HUES64 (cell line): ENCODE data around the gene HDLBP.

Experiments used
- H3K27ac ChIP-seq: 2 replicates; pipeline ENCODE4 v1.7.0; 2013; ENCODE audit warnings: low read depth, low read length, inconsistent platforms
- H3K27me3 ChIP-seq: 2 replicates; pipeline ENCODE4 v1.6.1; 2013; ENCODE audit warnings: mild to moderate bottlenecking, low read length; ENCODE audit not compliant: insufficient read depth
- H3K36me3 ChIP-seq: 2 replicates; pipeline ENCODE4 v1.6.1; 2013; ENCODE audit warnings: mild to moderate bottlenecking, low read length; ENCODE audit not compliant: insufficient read depth
- H3K4me1 ChIP-seq: 2 replicates; pipeline ENCODE4 v1.6.1; 2013; ENCODE audit warnings: mild to moderate bottlenecking, low read length, moderate library complexity; ENCODE audit not compliant: insufficient read depth
- H3K4me3 ChIP-seq: 2 replicates; pipeline ENCODE4 v1.5.1; 2013; ENCODE audit warnings: mild to moderate bottlenecking, low read length, moderate library complexity
- H3K9ac ChIP-seq: 2 replicates; pipeline ENCODE4 v1.6.1; 2013; ENCODE audit warnings: mild to moderate bottlenecking, low read depth, low read length
- H3K9me3 ChIP-seq: 2 replicates; pipeline ENCODE4 v1.6.1; 2013; ENCODE audit warnings: low read depth, low read length; ENCODE audit not compliant: insufficient read depth
- WGBS: fragments of 150-250, 120-280 bp; methylation state at CpG from one replicate; pipeline ENCODE4 v1.1.7; 2013; ENCODE audit warnings: missing lambda C conversion rate; 5-methylcytosine and 5-hydroxymethylcytosine counted together

The HDLBP gene

GRCh38 chr2:241241669-241242068 lies 73.8 kb downstream of the HDLBP start:
- WGBS, result 95% methylated on average over 4 of the region's 4 CpGs
- peaks cover 99% of the 10 kb centered on the region for H3K36me3 ChIP-seq

GRCh38 chr2:241240320-241241004 lies 75.0 kb downstream of the HDLBP start:
- Histone ChIP-seq H3K27ac (no peak overlapping the region), H3K27me3 (no peaks in the 10 kb centered on the region), H3K4me3 (no peak overlapping the region), H3K9me3 (no peaks in the 10 kb centered on the region), H3K4me1 (no peaks in the 10 kb centered on the region), H3K9ac (no peak overlapping the region), H3K36me3 (peaks cover 99% of the 10 kb centered on the region)
- 96% methylated on average over 21 of the region's 21 CpGs for WGBS

More at GRCh38 chr2:241241669-241242068, 73.8 kb downstream of the HDLBP start:
- Histone ChIP-seq H3K4me3 (no peak overlapping the region), H3K27me3 (no peaks in the 10 kb centered on the region), H3K27ac (no peak overlapping the region), H3K9ac (no peak overlapping the region), H3K9me3 (no peaks in the 10 kb centered on the region), H3K4me1 (no peaks in the 10 kb centered on the region)

GRCh38 chr2:241239552-241240202 lies 75.8 kb downstream of the HDLBP start:
- H3K27ac ChIP-seq, result no peak overlapping the region
- WGBS, result 95% methylated on average over 28 of the region's 28 CpGs
- H3K36me3 ChIP-seq, result peaks cover 99% of the 10 kb centered on the region

GRCh38 chr2:241238693-241239198 lies 76.7 kb downstream of the HDLBP start:
- no peaks in the 10 kb centered on the region for H3K4me1 ChIP-seq

More at GRCh38 chr2:241239552-241240202, 75.8 kb downstream of the HDLBP start:
- Histone ChIP-seq H3K9ac (no peak overlapping the region), H3K27me3 (no peaks in the 10 kb centered on the region), H3K9me3 (no peaks in the 10 kb centered on the region), H3K4me1 (no peaks in the 10 kb centered on the region), H3K4me3 (no peak overlapping the region)

GRCh38 chr2:241237949-241238371 lies 77.5 kb downstream of the HDLBP start:
- Histone ChIP-seq H3K36me3 (peaks cover 99% of the 10 kb centered on the region), H3K27ac (no peak overlapping the region), H3K27me3 (no peaks in the 10 kb centered on the region), H3K4me3 (no peak overlapping the region), H3K9me3 (no peaks in the 10 kb centered on the region), H3K9ac (no peak overlapping the region), H3K4me1 (no peaks in the 10 kb centered on the region)
- 89% methylated on average over 12 of the region's 12 CpGs for WGBS

More at GRCh38 chr2:241238693-241239198, 76.7 kb downstream of the HDLBP start:
- Histone ChIP-seq H3K4me3 (no peak overlapping the region), H3K36me3 (peaks cover 99% of the 10 kb centered on the region), H3K27me3 (no peaks in the 10 kb centered on the region), H3K27ac (no peak overlapping the region), H3K9ac (no peak overlapping the region), H3K9me3 (no peaks in the 10 kb centered on the region)
- WGBS, result 93% methylated on average over 5 of the region's 5 CpGs

- Histone ChIP-seq H3K9me3 (no peaks in the 10 kb centered on the region), H3K27ac (no peak overlapping the region), H3K9ac (no peak overlapping the region), H3K27me3 (no peaks in the 10 kb centered on the region), H3K4me3 (no peak overlapping the region), H3K36me3 (peaks cover 99% of the 10 kb centered on the region), H3K4me1 (no peaks in the 10 kb centered on the region)
- WGBS, result 94% methylated on average over 4 of the region's 6 CpGs
Observed at GRCh38 chr2:241237047-241237446, 78.4 kb downstream of the HDLBP start.

- Histone ChIP-seq H3K4me1 (no peaks in the 10 kb centered on the region), H3K27ac (no peak overlapping the region), H3K36me3 (peaks cover 98% of the 10 kb centered on the region), H3K9me3 (no peaks in the 10 kb centered on the region), H3K4me3 (no peak overlapping the region), H3K27me3 (no peaks in the 10 kb centered on the region), H3K9ac (no peak overlapping the region)
- 94% methylated on average over 30 of the region's 30 CpGs for WGBS
Observed at GRCh38 chr2:241235859-241236593, 79.4 kb downstream of the HDLBP start.

- no peak overlapping the region for H3K9ac ChIP-seq
- H3K27ac ChIP-seq, result no peak overlapping the region
- no peak overlapping the region for H3K4me3 ChIP-seq
- no peaks in the 10 kb centered on the region for H3K4me1 ChIP-seq
- H3K36me3 ChIP-seq, result peaks cover 97% of the 10 kb centered on the region
- H3K27me3 ChIP-seq, result no peaks in the 10 kb centered on the region
- no peaks in the 10 kb centered on the region for H3K9me3 ChIP-seq
- WGBS, result 95% methylated on average over 26 of the region's 26 CpGs
Observed at GRCh38 chr2:241234962-241235740, 80.3 kb downstream of the HDLBP start.

- H3K36me3 ChIP-seq, result peaks cover 96% of the 10 kb centered on the region
- no peak overlapping the region for H3K27ac ChIP-seq
- 94% methylated on average over 21 of the region's 21 CpGs for WGBS
- no peak overlapping the region for H3K9ac ChIP-seq
- no peak overlapping the region for H3K4me3 ChIP-seq
- no peaks in the 10 kb centered on the region for H3K27me3 ChIP-seq
- H3K4me1 ChIP-seq, result no peaks in the 10 kb centered on the region
- no peaks in the 10 kb centered on the region for H3K9me3 ChIP-seq
Observed at GRCh38 chr2:241234066-241234790, 81.2 kb downstream of the HDLBP start.
